Measurements from ENCODE around the gene SHLD2.
"Not testable (repeated sequence)": the region's sequence is repeated elsewhere in the genome, so short reads cannot be mapped to it uniquely, and the experiment has no call there.

DNA sequence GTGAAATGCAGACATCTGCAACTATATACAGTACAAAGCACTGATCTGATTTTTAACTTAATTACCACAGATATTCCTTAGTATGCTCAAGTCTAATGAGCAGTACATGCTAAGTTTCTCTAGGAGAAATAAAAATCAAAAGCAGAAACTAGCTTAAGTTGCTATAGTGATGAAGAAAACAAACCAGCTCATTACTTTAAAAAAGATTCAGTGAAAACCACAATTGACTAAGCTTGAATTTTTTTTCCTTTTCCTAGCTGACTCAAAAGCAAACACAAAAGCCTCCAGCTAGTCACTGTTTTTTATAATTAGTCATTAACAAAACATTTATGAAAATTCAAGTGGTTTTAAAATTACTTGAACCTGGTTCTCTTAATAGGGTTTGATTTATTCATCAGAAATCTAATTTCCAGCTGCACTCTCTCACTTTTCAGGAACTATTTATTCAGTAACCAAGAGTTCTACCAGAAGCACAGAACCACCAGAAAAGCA is 10.7 kb upstream of the SHLD2 start:
- TF ChIP-seq, protein P1, sequence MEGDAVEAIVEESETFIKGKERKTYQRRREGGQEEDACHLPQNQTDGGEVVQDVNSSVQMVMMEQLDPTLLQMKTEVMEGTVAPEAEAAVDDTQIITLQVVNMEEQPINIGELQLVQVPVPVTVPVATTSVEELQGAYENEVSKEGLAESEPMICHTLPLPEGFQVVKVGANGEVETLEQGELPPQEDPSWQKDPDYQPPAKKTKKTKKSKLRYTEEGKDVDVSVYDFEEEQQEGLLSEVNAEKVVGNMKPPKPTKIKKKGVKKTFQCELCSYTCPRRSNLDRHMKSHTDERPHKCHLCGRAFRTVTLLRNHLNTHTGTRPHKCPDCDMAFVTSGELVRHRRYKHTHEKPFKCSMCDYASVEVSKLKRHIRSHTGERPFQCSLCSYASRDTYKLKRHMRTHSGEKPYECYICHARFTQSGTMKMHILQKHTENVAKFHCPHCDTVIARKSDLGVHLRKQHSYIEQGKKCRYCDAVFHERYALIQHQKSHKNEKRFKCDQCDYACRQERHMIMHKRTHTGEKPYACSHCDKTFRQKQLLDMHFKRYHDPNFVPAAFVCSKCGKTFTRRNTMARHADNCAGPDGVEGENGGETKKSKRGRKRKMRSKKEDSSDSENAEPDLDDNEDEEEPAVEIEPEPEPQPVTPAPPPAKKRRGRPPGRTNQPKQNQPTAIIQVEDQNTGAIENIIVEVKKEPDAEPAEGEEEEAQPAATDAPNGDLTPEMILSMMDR (IDR thresholded peaks at IDR 0.05) = not testable (repeated sequence)
- TF ChIP-seq POLR2A, POLR2AphosphoS5, EP300 (IDR thresholded peaks at IDR 0.05): not testable (repeated sequence)

Data from suprapubic skin (tissue), 4 donors.